NT2/D1 (cell line): Measurements from ENCODE around the gene KYNU.

Experiments used
- YY1 ChIP-seq: IDR thresholded peaks from 2 replicates; pipeline ENCODE4 v1.6.1; 2011; ENCODE audit not compliant: insufficient read length, insufficient read depth
- ZNF274 ChIP-seq: IDR thresholded peaks from 2 replicates; pipeline ENCODE4 v1.6.1; 2011; ENCODE audit warnings: mild to moderate bottlenecking, low read depth, low read length

DNA sequence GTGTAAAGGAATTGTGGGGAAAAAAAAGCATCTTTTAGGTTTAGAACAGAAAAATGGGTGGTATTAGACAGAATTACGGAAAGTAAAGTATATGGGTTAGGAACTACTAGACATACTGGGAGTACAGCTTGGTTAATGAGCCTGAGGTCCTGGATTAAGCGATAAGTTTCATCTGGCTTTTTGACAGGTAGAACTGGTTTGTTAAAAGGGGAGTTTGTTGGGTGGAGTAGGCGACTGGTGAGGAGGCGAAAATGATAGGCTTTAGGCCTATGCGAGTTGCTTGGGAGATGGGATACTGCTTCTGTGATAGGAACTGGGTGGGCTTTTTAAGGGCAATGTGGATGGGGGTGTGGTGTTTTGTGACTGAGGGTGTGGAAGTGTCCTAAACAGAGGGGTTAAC lies 56.5 kb downstream of the KYNU start:
- no peak for TF ChIP-seq YY1
- no peak for TF ChIP-seq ZNF274
